Stimulated activated CD8-positive, alpha-beta memory T cell treated with anti-CD3 and anti-CD28 coated beads, Interleukin-12 subunit alpha, Interleukin-12 subunit beta, amount 100 ng/mL, for 24 hours (primary cell): Measurements from ENCODE around the gene ITGA7.

Experiments
- DNase-seq: peaks from one replicate; pipeline ENCODE4 v3.0.0-alpha.2; 2020; ENCODE audit errors: extremely low read depth

The ITGA7 gene

DNA sequence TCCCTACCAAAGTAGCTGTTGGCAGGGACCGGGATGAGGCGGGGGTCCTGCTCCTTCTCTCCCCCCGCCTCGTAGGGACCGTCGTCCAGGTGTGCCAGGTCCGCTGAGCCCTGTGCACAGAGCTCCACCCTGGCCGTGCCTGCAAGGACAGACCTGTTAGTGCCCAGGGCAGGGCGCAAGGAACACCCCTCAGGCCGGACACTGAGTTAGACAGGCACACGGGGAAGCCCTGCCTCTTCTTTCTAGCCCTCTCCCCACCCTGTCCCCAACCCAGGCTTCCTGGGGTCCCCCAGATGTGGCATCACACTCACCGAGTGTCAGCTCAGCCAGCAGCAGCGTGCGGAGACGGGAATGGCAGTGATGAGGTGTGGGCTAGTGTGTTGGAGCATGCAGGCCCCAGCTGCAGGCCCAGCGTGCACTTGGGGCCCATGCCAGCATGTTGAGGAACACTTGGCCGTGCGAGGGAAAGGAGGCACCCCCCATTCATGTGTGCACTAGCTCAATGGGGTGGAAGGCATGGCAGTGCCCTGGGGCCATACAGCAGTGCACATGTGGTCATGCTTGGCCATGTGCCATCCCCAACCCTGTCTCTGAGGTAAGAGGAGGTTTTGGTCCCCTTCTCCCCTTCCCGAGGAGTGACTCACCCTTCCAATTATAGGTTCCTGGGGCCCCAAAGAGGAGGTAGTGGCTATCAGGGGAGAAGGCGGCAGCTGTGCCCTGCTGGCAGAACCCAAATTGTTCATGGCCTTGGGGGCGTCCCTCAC, 7.3 kb downstream of the ITGA7 start:
- no peak for DNase-seq

DNA sequence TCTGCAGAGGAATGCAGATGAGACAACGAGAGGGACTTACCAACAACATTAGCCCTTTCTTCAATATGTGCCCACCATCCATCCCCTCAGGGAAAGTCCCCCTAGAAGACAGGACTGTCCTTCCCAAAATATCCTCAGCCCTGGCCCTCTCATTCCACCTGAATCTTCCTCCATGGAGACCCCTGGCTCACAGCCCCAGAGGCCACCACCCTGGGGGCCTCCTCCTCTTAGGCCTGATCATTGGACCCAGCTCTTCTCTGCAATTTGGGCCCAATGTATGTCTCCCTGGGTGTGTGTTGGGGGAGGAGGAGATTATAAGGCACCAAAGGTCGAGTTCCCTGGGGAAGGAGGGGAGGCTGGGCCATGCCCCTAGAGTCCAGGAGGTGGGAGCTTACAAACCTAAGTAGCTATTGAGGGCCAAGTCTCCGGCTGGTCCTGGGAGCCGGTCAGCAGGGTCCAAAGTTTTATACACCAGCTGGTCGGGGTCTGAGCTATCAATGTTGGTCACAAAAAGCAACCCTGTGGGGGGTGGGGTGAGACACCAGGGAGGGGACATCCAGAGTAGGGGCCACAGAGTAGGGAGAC, 8.1 kb downstream of the ITGA7 start:
- DNase-seq, result no peak

- no peak for DNase-seq
These were observed 8.7 kb downstream of the ITGA7 start for GRCh38 chr12:55698965-55699364.

DNA sequence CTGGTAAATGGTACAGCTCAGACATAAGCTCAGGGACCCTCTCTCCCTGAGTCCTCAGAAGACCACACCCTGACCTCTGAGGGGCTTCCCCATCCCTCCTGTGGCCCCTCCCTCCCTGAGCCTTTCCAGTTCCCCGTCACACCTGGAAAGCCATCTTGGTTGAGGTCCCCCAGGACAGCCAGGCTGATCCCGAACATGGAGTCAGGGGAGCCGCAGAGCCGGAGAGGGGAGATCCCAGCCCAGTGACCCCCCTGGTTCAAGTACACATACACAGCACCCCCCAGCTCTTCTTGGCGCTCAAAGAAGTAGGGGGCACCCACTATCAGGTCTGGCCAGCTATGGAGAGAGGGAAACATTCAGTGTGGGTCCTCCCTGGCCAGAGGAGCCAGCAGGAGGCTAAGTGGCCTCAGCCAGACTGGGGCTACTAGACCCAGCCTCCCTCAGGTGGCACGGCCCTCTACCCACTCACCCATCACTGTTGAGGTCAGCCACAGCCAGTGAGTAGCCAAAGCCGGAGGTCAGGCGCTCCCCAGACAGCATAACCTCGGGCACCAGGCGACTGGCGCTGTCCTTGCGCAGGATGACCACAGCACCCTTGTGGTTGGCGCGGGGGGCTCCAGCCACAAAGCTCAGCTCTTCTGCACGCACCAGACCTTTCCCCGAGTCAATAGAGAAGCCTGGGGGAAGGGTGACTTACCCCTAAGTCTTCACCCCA, 9.3 kb downstream of the ITGA7 start:
- DNase-seq, result no peak

DNA sequence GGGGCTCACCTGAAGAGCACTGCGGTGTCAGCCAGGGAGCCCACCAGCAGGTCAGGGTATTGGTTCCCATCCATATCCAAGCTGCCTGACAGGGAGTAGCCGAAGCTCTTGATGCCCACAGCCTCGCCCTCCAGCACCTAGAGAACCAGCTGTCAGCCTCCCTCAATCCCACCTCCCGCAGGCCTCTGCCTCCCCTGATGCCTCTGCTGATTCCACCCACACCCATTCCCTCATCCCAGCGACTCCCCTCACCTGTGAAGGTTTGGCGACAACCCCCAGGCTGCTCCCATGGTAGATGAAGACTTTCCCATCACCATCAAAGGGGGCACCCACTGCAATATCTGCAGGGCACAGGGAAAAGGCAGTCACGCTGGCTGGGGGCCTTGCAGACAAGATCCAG, 10.0 kb downstream of the ITGA7 start:
- DNase-seq, result no peak

DNA sequence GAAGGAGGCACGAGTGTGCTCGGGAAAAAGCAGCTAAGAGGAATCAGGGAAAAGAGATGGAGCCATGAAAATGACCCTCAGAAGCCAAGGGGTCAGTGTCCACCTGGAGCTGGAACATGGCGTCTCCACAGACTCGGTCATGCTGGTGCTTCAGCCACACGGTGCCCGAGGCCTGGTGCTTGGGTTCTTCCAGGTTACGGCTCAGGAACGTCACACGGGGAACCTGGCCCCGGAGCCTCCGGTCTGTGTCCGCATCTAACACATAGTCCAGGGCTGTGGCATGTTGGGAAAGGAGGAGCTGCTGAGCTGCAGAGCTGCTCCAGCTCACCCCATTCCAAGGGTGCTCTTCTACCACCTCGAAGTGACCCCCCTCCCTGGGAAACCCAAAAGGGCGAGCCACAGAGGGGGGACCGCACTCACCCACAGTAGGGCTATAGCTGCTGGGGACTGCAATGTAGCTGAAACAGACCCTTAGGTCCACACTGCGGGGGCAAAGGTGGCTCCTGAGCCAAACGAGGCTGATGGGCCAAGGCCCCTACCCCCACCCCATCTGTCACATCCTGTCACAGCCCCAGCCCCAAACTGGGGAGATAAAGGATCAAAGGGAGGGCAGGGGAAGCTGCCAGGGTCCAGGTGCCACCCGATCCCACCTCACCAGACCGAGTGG, 10.8 kb downstream of the ITGA7 start:
- DNase-seq, result no peak

GRCh38 chr12:55696141-55696540, 11.6 kb downstream of the ITGA7 start:
- DNase-seq, result no peak

DNA sequence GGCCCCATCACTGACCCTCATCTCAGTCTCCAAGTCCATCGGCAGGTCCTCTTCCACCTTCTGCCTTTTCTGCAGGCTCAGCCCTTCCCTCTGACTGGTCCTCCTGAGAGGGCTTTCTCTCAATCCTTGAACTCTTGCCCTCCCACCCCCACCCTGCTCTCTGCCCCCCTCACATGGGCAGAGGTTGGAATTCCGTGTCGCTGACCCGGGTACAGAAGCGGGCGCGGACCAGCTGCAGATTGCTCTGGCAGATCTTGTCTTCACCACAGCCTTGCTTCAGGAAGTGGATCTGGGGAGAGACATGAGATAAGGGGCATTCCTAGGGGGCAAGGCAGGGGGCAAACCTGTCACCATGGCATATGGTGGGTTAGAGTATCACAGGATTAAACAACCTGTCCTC, 12.4 kb downstream of the ITGA7 start:
- no peak for DNase-seq

- no peak for DNase-seq
These were observed 13.1 kb downstream of the ITGA7 start for GRCh38 chr12:55694651-55695050.

DNA sequence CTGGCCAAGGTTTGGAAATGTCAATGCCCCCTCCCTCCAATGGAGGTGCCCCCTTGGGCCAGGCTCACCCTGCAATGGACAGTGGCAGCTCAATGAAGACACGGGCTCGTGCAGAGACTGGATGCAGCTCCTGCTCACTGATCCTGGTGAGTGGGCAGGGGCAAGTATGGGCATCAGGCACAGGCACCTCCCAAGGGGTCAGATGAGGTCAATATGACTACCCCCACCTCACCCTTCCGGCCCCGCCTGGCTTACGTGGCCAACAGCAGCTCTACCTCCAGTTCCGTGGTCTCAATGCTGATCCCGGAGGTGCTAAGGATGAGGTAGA, 13.6 kb downstream of the ITGA7 start:
- DNase-seq, result no peak

DNA sequence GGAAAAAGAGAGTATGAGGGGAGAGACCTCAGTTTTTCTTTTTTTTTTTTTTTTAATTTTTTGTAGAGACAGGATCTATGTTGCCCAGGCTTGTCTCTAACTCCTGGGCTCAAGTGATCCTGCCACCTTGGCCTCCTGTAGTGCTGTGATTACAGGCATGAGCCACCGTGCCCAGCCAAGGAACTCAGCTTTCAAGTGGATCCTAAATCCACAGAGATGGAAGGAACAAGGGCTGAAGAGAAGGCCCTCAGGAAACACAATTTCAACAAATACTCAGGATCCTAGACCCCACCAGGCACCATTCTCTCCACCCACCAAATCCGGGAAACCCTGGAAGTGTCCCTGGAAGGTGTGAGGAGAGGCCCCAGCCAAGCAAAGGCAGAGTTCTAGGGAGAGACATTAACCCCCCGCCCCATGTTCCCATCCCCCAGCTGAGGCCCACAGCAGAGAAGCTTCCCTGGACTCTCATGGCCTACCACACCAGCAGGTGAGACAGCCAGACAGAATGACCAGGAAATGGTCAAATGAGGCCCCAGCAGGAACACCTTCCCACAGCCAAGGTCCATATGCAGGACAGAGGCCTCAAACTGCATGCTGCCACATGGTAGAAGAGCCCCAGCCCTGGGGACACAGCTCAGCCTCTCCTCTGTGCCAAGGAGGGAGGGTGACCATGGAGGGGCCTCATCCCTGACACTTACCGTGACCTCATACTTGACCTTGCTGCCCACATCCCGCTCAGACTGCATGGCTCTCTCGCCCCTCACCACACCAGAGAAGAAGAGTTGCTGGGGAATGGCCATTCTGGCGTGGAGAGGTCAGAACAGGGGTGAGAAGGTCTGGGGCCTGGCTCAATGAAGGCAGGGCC, 14.1 kb downstream of the ITGA7 start:
- DNase-seq, result no peak

DNA sequence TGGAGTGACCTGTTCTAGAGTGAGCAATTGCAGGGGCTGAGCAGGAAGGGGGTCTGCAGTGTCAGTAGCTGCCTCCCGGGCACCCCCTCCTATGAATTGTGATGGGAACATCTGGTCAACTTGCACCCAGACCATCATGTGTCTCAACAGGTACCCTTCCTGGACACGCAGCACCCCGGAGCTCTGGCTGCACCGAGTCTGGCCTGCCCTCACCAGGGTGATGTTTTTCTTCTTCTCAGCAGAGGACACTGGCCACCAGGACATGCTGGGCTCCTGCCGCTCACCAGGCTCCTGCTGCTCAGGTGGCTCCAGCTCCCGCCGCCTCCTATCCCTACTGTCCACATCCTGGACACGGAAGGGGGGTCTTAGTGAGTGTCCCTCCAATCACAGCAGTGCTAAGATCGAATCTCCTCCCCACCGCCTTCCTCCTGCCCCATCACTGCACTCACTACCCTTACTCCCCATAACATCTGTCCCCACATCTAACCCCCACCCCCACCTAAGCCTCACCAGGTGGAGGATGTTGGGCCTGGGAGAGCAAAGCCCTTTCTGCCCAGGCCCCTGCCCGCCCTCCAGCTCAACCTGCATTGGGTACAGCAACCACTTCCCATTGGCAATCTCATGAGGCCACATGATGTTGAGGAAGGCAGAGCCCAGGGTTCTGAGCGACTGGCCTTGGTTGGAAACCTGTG, 14.9 kb downstream of the ITGA7 start:
- DNase-seq, result no peak

GRCh38 chr12:55688716-55689655, 18.7 kb downstream of the ITGA7 start:
- no peak for DNase-seq

- DNase-seq, result no peak
These were observed 20.0 kb downstream of the ITGA7 start for GRCh38 chr12:55687746-55688145.

GRCh38 chr12:55686366-55687010, 21.2 kb downstream of the ITGA7 start:
- DNase-seq, result no peak

DNA sequence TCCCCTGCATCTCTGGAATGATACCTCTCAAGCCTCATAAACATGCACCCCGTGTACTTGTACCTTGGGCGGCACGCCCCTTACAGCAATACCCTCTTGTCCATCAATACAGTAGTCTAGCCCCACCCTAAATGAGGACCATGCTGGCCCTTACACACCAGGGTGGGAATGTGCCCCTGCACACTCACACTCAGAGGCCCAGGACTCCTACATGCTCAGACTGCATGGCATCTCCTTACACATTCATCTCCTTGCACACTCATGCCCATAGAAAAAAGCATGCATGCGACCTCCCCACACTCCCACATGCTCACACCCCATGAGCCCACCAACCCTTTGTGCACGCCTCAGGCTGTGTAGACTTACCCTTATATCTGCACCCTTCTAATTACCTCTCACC, 22.0 kb downstream of the ITGA7 start:
- DNase-seq, result no peak

- DNase-seq, result no peak
These were observed 22.8 kb downstream of the ITGA7 start for GRCh38 chr12:55684761-55685370.

DNA sequence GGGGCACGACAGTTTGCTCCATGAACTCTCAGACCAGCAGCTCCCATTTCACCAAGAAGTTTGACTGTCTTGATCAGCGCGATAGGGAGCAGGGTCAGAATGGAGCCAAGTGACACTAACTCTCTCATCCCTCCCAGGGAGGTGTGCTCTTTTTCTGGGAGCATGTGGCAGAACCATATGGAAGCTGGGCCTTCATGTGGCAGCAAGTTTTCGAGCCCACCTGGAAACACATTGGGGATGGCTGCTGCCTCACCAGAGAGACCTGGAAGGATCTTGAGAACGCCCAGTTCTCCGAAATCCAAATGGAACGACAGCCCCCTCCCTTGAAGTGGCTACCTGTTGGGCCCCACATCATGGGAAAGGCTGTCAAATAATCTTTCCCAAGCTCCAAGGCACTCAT, 24.0 kb downstream of the ITGA7 start:
- no peak for DNase-seq
